Endothelial cell (in vitro differentiated cells): ENCODE data around the gene GIN1. TPM values are rescaled to one million over a fixed set of nuclear protein-coding genes. Genes with fewer than 3 reads are reported as not detected.

Source experiments
- DNase-seq: peaks from one replicate; pipeline ENCODE4 v3.0.0; 2021; ENCODE audit warnings: low spot score
- H3K27ac Mint-ChIP-seq: one replicate; pipeline ENCODE4 v1.8.0; 2021; ENCODE audit warnings: mixed read lengths, inconsistent platforms; ENCODE audit not compliant: unreplicated experiment
- H3K27me3 Mint-ChIP-seq: one replicate; pipeline ENCODE4 v1.8.0; 2021; ENCODE audit warnings: mild to moderate bottlenecking, moderate library complexity, mixed read lengths, inconsistent platforms; ENCODE audit not compliant: unreplicated experiment
- H3K36me3 Mint-ChIP-seq: one replicate; pipeline ENCODE4 v1.8.0; 2021; ENCODE audit warnings: mild to moderate bottlenecking, low read depth, mixed read lengths, inconsistent platforms; ENCODE audit not compliant: unreplicated experiment
- H3K4me1 Mint-ChIP-seq: one replicate; pipeline ENCODE4 v1.8.0; 2021; ENCODE audit warnings: mild to moderate bottlenecking, mixed read lengths, inconsistent platforms; ENCODE audit not compliant: unreplicated experiment
- H3K4me3 Mint-ChIP-seq: one replicate; pipeline ENCODE4 v1.8.0; 2021; ENCODE audit warnings: mild to moderate bottlenecking, mixed read lengths, inconsistent platforms; ENCODE audit not compliant: unreplicated experiment
- H3K9me3 Mint-ChIP-seq: one replicate; pipeline ENCODE4 v1.8.0; 2021; ENCODE audit warnings: mixed read lengths, inconsistent platforms; ENCODE audit not compliant: unreplicated experiment
- CTCF ChIP-seq: fragments of 200-600 bp; sonication (generic); IDR thresholded peaks from one replicate; pipeline ENCODE4 v1.5.0; 2021; ENCODE audit warnings: antibody characterized with exemption; ENCODE audit not compliant: unreplicated experiment
- total RNA-seq: library from RNA; stranded (reverse); fragmentation: NEBNext Ultra II Directional; extraction: Animal tissue kit (Norgen Biotek cat#: 25700); gene quantifications from one replicate; pipeline ENCODE4 v1.2.1, GENCODE V29; 2021; ENCODE audit not compliant: unreplicated experiment

The GIN1 gene
- total RNA-seq, 1 donor from 2014 or later = 3.7 TPM

- Mint-ChIP-seq H3K36me3 (no peaks in the 10 kb centered on the region), H3K9me3 (no peaks in the 10 kb centered on the region), H3K27ac (no peak overlapping the region), H3K4me3 (no peak overlapping the region), H3K4me1 (no peaks in the 10 kb centered on the region), H3K27me3 (no peaks in the 10 kb centered on the region)
- DNase-seq = no peak
- no peak for TF ChIP-seq CTCF
Measured at GRCh38 chr5:103102234-103102633, 17.7 kb downstream of the GIN1 start.

- Mint-ChIP-seq H3K36me3 (no peaks in the 10 kb centered on the region), H3K4me1 (no peaks in the 10 kb centered on the region), H3K27ac (no peak overlapping the region), H3K4me3 (no peak overlapping the region), H3K9me3 (no peaks in the 10 kb centered on the region), H3K27me3 (no peaks in the 10 kb centered on the region)
- DNase-seq = no peak
- TF ChIP-seq CTCF = no peak
Measured at GRCh38 chr5:103101079-103101750, 18.7 kb downstream of the GIN1 start.

- DNase-seq = no peak
Measured at GRCh38 chr5:103098993-103099392, 20.9 kb downstream of the GIN1 start.

GRCh38 chr5:103094737-103095136, 25.2 kb downstream of the GIN1 start:
- Mint-ChIP-seq H3K4me3 (no peak overlapping the region), H3K36me3 (no peaks in the 10 kb centered on the region), H3K27me3 (no peaks in the 10 kb centered on the region), H3K27ac (no peak overlapping the region), H3K4me1 (no peaks in the 10 kb centered on the region), H3K9me3 (no peaks in the 10 kb centered on the region)
- TF ChIP-seq CTCF = no peak
- DNase-seq = no peak

More at GRCh38 chr5:103098993-103099392, 20.9 kb downstream of the GIN1 start:
- Mint-ChIP-seq H3K36me3 (no peaks in the 10 kb centered on the region), H3K4me3 (no peak overlapping the region), H3K27me3 (no peaks in the 10 kb centered on the region), H3K9me3 (no peaks in the 10 kb centered on the region), H3K4me1 (no peaks in the 10 kb centered on the region), H3K27ac (no peak overlapping the region)
- no peak for TF ChIP-seq CTCF

- DNase-seq = no peak
- no peaks in the 10 kb centered on the region for H3K36me3 Mint-ChIP-seq
Measured at GRCh38 chr5:103093727-103094126, 26.2 kb downstream of the GIN1 start.

More at GRCh38 chr5:103093727-103094126, 26.2 kb downstream of the GIN1 start:
- TF ChIP-seq CTCF = no peak
- Mint-ChIP-seq H3K4me3 (no peak overlapping the region), H3K27ac (no peak overlapping the region), H3K4me1 (no peaks in the 10 kb centered on the region), H3K27me3 (no peaks in the 10 kb centered on the region), H3K9me3 (no peaks in the 10 kb centered on the region)
